Neural progenitor cell (in vitro differentiated cells): ENCODE data around the gene KRTAP19-1. TPM values are rescaled to one million over a fixed set of nuclear protein-coding genes. Genes with fewer than 3 reads are reported as not detected.
A peak's percentile ranks its signal among the peaks of the same experiment; 100 is the strongest.
"Not testable (repeated sequence)": the region's sequence is repeated elsewhere in the genome, so short reads cannot be mapped to it uniquely, and the experiment has no call there.

ENCODE experiments used
- DNase-seq: peaks from one replicate; pipeline ENCODE4 v3.0.0-alpha.2; 2016; ENCODE audit warnings: low spot score
- H2AFZ ChIP-seq: fragments of 200-600 bp; sonication (generic); replicated peaks from 2 replicates; pipeline ENCODE4 v1.6.1; 2016; ENCODE audit warnings: antibody characterized with exemption
- H3F3A ChIP-seq: fragments of 200-600 bp; sonication (generic); 2 replicates; pipeline ENCODE4 v1.6.1; 2016; ENCODE audit warnings: antibody characterized with exemption, low read depth
- H3K27ac ChIP-seq: fragments of 200-600 bp; sonication (generic); 2 replicates; pipeline ENCODE4 v1.5.1; 2016; ENCODE audit warnings: mild to moderate bottlenecking
- H3K27me3 ChIP-seq: fragments of 200-600 bp; sonication (generic); 2 replicates; pipeline ENCODE4 v1.6.1; 2016; ENCODE audit warnings: mild to moderate bottlenecking, moderate library complexity
- H3K36me3 ChIP-seq: fragments of 200-600 bp; sonication (generic); 2 replicates; pipeline ENCODE4 v1.5.1; 2016
- H3K4me1 ChIP-seq: fragments of 200-600 bp; sonication (generic); 2 replicates; pipeline ENCODE4 v1.6.1; 2016; ENCODE audit warnings: mixed run types
- H3K4me2 ChIP-seq: fragments of 200-600 bp; sonication (generic); 2 replicates; pipeline ENCODE4 v1.6.1; 2016
- H3K4me3 ChIP-seq: fragments of 200-600 bp; sonication (generic); 2 replicates; pipeline ENCODE4 v1.5.1; 2016
- H3K79me2 ChIP-seq: fragments of 200-600 bp; sonication (generic); 2 replicates; pipeline ENCODE4 v1.6.1; 2016; ENCODE audit warnings: low read depth
- H3K9ac ChIP-seq: fragments of 200-600 bp; sonication (generic); 2 replicates; pipeline ENCODE4 v1.6.1; 2016
- H3K9me3 ChIP-seq: fragments of 200-600 bp; sonication (generic); 2 replicates; pipeline ENCODE4 v1.5.1; 2016; ENCODE audit warnings: low read depth
- H4K20me1 ChIP-seq: fragments of 200-600 bp; sonication (generic); 2 replicates; pipeline ENCODE4 v1.6.1; 2016; ENCODE audit warnings: low read depth
- H3K27ac Mint-ChIP-seq: 3 replicates; pipeline ENCODE4 v1.8.0; 2021; ENCODE audit warnings: mixed read lengths
- H3K27me3 Mint-ChIP-seq: 2 replicates; pipeline ENCODE4 v1.8.0; 2022; ENCODE audit warnings: low read depth, mild to moderate bottlenecking, inconsistent platforms, moderate library complexity, mixed read lengths; ENCODE audit not compliant: insufficient read depth
- H3K36me3 Mint-ChIP-seq: 3 replicates; pipeline ENCODE4 v1.8.0; 2021; ENCODE audit warnings: mixed read lengths
- H3K4me1 Mint-ChIP-seq: 3 replicates; pipeline ENCODE4 v1.8.0; 2021; ENCODE audit warnings: mixed read lengths
- H3K4me3 Mint-ChIP-seq: 3 replicates; pipeline ENCODE4 v1.8.0; 2021; ENCODE audit warnings: mild to moderate bottlenecking, moderate library complexity, mixed read lengths
- H3K9me3 Mint-ChIP-seq: 3 replicates; pipeline ENCODE4 v1.8.0; 2020; ENCODE audit warnings: mixed read lengths
- EZH2 ChIP-seq: fragments of 200-600 bp; sonication (generic); IDR thresholded peaks from 2 replicates; pipeline ENCODE4 v1.6.1; 2017; ENCODE audit warnings: antibody characterized with exemption, mild to moderate bottlenecking, moderate library complexity
- EZH2phosphoT487 ChIP-seq: fragments of 200-600 bp; sonication (generic); IDR thresholded peaks from 2 replicates; pipeline ENCODE4 v1.6.1; 2017; ENCODE audit warnings: antibody characterized with exemption
- total RNA-seq: library from RNA; depleted of rRNA; stranded (reverse); fragments of >200 nt; gene quantifications from 2 replicates; pipeline ENCODE4 v1.2.3, GENCODE V29; 2015; ENCODE audit warnings: low replicate concordance
- TF ChIP-seq, protein P1 (sequence below): fragments of 200-600 bp; sonication (generic); IDR thresholded peaks from 2 replicates; pipeline ENCODE4 v1.5.1; 2017; ENCODE audit warnings: antibody characterized with exemption, mild to moderate bottlenecking

The KRTAP19-1 gene
- total RNA-seq, 1 donor from 2014 or later, result not detected

DNA sequence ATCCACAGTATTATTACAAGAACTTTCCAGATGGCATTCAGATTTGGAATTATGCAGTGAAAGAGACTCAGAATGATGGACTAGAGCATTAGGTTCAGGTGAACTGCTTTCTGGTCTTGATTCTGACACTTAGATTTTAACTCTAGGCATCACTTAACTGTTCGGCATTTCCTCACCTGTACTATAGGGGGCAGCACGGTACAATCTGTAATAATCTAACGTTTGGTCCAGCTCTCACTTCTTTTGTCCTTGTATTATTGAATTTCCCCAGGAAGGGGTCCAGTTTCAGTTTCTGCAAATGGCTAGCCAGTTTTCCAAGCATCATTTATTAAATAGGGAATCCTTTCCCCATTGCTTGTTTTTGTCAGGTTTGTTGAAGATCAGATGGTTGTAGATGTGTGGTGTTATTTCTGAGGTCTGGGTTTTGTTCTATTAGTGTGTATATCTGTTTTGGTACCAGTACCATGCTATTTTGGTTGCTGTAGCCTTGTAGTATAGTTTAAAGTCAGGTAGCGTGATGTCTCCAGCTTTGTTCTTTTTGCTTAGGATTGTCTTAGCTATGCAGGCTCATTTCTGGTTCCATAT, 25.5 kb upstream of the KRTAP19-1 start:
- H3K4me2 ChIP-seq, H3K27me3 ChIP-seq, H3K9me3 ChIP-seq, H3K4me1 Mint-ChIP-seq, H4K20me1 ChIP-seq, H3K27me3 Mint-ChIP-seq, H3K4me3 ChIP-seq, H3K36me3 ChIP-seq, H3K9me3 Mint-ChIP-seq, H3K4me3 Mint-ChIP-seq, H3F3A ChIP-seq, H3K27ac Mint-ChIP-seq, H3K4me1 ChIP-seq, H3K9ac ChIP-seq, H2AFZ ChIP-seq, H3K79me2 ChIP-seq, H3K36me3 Mint-ChIP-seq, H3K27ac ChIP-seq: not testable (repeated sequence)
- TF ChIP-seq, protein P1, sequence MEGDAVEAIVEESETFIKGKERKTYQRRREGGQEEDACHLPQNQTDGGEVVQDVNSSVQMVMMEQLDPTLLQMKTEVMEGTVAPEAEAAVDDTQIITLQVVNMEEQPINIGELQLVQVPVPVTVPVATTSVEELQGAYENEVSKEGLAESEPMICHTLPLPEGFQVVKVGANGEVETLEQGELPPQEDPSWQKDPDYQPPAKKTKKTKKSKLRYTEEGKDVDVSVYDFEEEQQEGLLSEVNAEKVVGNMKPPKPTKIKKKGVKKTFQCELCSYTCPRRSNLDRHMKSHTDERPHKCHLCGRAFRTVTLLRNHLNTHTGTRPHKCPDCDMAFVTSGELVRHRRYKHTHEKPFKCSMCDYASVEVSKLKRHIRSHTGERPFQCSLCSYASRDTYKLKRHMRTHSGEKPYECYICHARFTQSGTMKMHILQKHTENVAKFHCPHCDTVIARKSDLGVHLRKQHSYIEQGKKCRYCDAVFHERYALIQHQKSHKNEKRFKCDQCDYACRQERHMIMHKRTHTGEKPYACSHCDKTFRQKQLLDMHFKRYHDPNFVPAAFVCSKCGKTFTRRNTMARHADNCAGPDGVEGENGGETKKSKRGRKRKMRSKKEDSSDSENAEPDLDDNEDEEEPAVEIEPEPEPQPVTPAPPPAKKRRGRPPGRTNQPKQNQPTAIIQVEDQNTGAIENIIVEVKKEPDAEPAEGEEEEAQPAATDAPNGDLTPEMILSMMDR, result peak; percentile 65
- peak; percentile 23 for DNase-seq

DNA sequence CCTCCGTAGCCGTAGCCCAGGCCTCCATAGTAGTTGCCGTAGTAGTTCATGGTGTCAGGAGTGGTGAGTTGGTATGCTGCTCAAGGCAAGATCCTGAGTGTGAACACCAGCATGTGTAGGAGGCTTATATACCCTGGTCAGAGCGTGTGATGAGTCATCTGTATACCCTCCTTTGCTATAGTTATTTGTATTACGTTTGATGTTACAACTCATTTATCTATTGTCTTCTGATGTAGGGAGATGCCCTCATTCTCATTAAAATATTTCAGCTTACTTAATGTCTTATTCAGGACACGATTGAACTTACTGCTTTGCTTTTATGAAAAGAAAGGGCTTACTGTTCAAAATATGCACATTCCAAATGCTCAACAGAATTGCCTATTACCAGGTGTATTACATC, 21.9 kb upstream of the KRTAP19-1 start, which contains the start of gene KRTAP19-5:
TSS of gene KRTAP19-5 (minus strand) at position 101 of the 400 bp plus-strand sequence. CDS start at position 50, 51 bp downstream.
- no peak within 1 kb of the TSS for H3K27ac ChIP-seq
- no peak within 1 kb of the TSS for H3K27ac Mint-ChIP-seq
- DNase-seq, result no peak
- H3K36me3 Mint-ChIP-seq, result no peaks in the 10 kb centered on the region
- H3F3A ChIP-seq, result no peaks in the 10 kb centered on the region
- no peaks in the 10 kb centered on the region for H3K9me3 Mint-ChIP-seq
- H2AFZ ChIP-seq, result no peak within 1 kb of the TSS
- H3K4me2 ChIP-seq, result no peak within 1 kb of the TSS
- H3K9ac ChIP-seq, result no peak within 1 kb of the TSS
- H3K79me2 ChIP-seq, result no peaks in the 10 kb centered on the region
- H3K4me3 Mint-ChIP-seq, result no peak within 1 kb of the TSS
- no peaks in the 10 kb centered on the region for H4K20me1 ChIP-seq
- TF ChIP-seq EZH2 (no peak), EZH2phosphoT487 (no peak)
- TF ChIP-seq, protein P1, result no peak
- peaks cover 6% of the 10 kb centered on the region for H3K4me1 Mint-ChIP-seq
- peaks cover 6% of the 10 kb centered on the region for H3K9me3 ChIP-seq
- no peaks in the 10 kb centered on the region for H3K36me3 ChIP-seq
- no peak within 1 kb of the TSS for H3K4me3 ChIP-seq
- no peaks in the 10 kb centered on the region for H3K4me1 ChIP-seq
- H3K27me3 ChIP-seq, result no peaks in the 10 kb centered on the region
- peaks cover 3% of the 10 kb centered on the region for H3K27me3 Mint-ChIP-seq

DNA sequence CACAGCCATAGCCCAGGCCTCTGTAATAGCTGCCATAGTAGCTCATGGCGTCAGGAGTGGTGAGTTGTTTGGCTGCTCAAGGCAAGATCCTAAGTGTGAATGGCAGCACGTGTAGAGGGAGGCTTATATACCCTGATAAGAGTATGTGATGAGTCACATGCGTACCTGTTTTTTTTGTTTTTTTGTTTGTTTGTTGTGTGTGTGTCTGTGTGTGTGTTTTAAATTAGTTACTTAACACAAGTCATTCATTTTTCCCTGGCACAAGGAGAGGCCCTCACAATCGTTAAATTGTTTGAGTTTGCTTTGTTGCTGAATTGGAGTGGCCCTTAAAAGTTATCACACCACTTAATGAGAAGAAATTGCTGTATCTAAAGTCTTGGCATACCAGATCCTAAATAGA, 16.9 kb upstream of the KRTAP19-1 start, which contains the start of gene KRTAP19-4:
TSS of gene KRTAP19-4 (minus strand) at position 101 of the 400 bp plus-strand sequence. CDS start at position 46, 55 bp downstream.
- no peak within 1 kb of the TSS for H3K9ac ChIP-seq
- peaks cover 6% of the 10 kb centered on the region for H3K9me3 ChIP-seq
- DNase-seq, result no peak
- H3K4me1 Mint-ChIP-seq, result peaks cover 9% of the 10 kb centered on the region
- H3K27me3 Mint-ChIP-seq, result no peaks in the 10 kb centered on the region
- no peak within 1 kb of the TSS for H3K27ac Mint-ChIP-seq
- no peaks in the 10 kb centered on the region for H3K27me3 ChIP-seq
- H3K4me3 Mint-ChIP-seq, result no peak within 1 kb of the TSS
- no peak within 1 kb of the TSS for H2AFZ ChIP-seq
- H3K4me3 ChIP-seq, result no peak within 1 kb of the TSS
- H3K79me2 ChIP-seq, result no peaks in the 10 kb centered on the region
- no peak within 1 kb of the TSS for H3K27ac ChIP-seq
- TF ChIP-seq, protein P1, result no peak
- TF ChIP-seq EZH2phosphoT487 (no peak), EZH2 (no peak)
- H4K20me1 ChIP-seq, result no peaks in the 10 kb centered on the region
- no peaks in the 10 kb centered on the region for H3K36me3 ChIP-seq
- H3K4me1 ChIP-seq, result no peaks in the 10 kb centered on the region
- H3K4me2 ChIP-seq, result no peak within 1 kb of the TSS
- H3K9me3 Mint-ChIP-seq, result no peaks in the 10 kb centered on the region
- no peaks in the 10 kb centered on the region for H3K36me3 Mint-ChIP-seq
- no peaks in the 10 kb centered on the region for H3F3A ChIP-seq
